ENCODE measurements around the gene RPUSD4. TPM values are rescaled to one million over a fixed set of nuclear protein-coding genes. Genes with fewer than 3 reads are reported as not detected.

Gene RPUSD4
- total RNA-seq, 1 donor, result 20.3 TPM

DNA sequence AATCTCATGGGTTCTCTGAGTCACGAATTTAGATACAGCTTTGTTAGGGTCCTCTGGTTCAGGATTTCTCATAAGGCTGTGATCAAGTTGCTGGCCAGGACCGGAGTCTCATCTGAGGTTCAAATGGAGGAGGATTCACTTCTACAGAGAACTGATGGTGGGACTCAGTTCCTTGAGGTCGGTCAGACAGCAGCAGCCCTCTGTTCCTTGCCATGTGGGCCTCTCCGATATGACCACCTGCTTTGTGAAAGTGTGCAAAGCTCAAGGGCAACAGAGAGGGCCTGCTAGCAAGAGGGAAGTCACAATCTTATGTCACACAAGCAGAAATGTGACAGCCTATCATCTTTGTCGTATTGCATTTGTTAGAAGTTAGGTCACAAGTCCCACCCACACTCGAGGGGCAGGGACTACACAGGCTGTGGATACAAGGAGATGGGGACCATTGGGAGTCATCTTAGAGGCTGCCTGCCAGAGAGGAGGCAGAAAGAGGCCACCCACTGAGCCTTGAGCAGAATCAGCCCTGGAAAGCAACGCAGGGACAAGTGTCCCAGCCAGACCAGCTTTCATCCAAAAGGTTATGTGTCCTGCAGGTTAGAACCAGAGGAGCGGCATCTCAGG lies 34.5 kb downstream of the RPUSD4 start:
- no peak overlapping the region for H3K4me3 ChIP-seq (ENCODE audit: low read length)

DNA sequence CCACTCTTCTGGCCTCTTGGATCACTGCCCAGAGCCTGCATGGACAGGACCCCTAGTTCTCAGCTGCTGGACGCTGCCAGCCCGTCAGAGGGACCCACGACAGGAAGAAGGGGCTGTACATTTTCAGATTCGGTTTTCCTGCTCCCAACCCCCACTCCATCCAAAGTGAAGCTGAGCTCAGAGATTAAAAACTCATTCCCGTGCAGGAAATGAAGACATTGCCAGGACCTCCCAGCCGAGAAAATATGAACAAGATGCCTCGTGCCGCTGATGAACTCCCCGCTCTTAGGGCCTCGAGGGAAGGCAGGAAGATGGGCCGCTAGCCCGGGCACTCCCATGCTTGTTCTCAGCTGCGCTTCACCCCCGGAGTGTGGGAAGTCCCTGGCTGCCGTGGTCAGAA lies 36.1 kb downstream of the RPUSD4 start:
- H3K4me1 ChIP-seq (ENCODE audit: insufficient read depth, low read length), result no peaks in the 10 kb centered on the region

More for the DNA sequence above, 34.5 kb downstream of the RPUSD4 start:
- no peaks in the 10 kb centered on the region for H3K9me3 ChIP-seq (ENCODE audit: low read depth, low read length)
- no peaks in the 10 kb centered on the region for H3K4me1 ChIP-seq (ENCODE audit: insufficient read depth, low read length)
- no peaks in the 10 kb centered on the region for H3K27me3 ChIP-seq (ENCODE audit: insufficient read depth, low read length)

GRCh38 chr11:126174816-126175215 lies 36.6 kb downstream of the RPUSD4 start:
- Histone ChIP-seq H3K9me3 (ENCODE audit: low read depth, low read length) (no peaks in the 10 kb centered on the region), H3K4me1 (ENCODE audit: insufficient read depth, low read length) (no peaks in the 10 kb centered on the region), H3K27me3 (ENCODE audit: insufficient read depth, low read length) (no peaks in the 10 kb centered on the region), H3K4me3 (ENCODE audit: low read length) (no peak overlapping the region)

More for the DNA sequence above, 36.1 kb downstream of the RPUSD4 start:
- no peaks in the 10 kb centered on the region for H3K9me3 ChIP-seq (ENCODE audit: low read depth, low read length)
- H3K4me3 ChIP-seq (ENCODE audit: low read length), result no peak overlapping the region
- H3K27me3 ChIP-seq (ENCODE audit: insufficient read depth, low read length), result no peaks in the 10 kb centered on the region

- Histone ChIP-seq H3K4me1 (ENCODE audit: insufficient read depth, low read length) (no peaks in the 10 kb centered on the region), H3K4me3 (ENCODE audit: low read length) (no peak overlapping the region), H3K27me3 (ENCODE audit: insufficient read depth, low read length) (no peaks in the 10 kb centered on the region), H3K9me3 (ENCODE audit: low read depth, low read length) (no peaks in the 10 kb centered on the region)
Observed at GRCh38 chr11:126173257-126173656, 38.2 kb downstream of the RPUSD4 start.

DNA sequence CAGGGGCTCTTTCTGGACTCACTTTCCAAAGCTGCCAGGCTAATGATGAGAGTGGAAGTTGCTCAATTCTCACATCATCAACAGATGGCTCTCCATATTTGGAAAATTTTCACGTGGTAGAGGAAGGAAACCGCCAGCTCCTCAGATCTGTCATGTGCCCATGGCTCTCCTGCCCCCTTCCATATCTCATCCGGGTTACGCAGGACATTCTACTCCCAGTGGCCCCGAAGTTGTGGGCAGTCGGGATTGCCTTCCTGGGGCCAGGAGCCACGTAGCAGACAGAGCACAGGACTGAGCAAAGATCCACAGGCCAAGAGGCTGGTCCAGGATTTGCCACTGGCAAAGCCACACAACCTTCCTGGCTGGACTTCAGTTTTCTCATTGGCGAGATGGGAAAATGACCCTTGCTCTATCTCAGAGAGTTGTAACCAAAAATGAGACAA lies 38.8 kb downstream of the RPUSD4 start:
- no peaks in the 10 kb centered on the region for H3K4me1 ChIP-seq (ENCODE audit: insufficient read depth, low read length)
- H3K27me3 ChIP-seq (ENCODE audit: insufficient read depth, low read length), result no peaks in the 10 kb centered on the region
- no peak overlapping the region for H3K4me3 ChIP-seq (ENCODE audit: low read length)
- H3K9me3 ChIP-seq (ENCODE audit: low read depth, low read length), result no peaks in the 10 kb centered on the region

DNA sequence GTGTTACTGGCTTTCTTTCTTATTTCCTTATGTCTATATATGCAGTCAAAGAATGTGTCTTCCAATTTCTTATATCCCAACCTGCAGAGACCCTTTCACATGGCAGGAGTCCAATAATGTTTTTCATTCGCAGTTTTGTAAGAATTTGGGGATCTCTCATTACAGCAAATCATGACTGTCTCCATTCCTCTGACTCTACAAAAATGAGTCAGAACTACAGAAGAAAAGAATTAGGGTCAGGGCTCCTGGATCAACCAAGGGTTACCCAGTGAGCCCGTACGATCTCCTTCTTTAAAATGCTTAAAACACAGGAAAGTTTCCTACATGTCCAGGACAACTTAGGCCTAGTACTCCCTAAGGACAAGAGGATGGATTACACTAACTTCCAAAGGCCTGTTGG lies 42.2 kb downstream of the RPUSD4 start:
- no peaks in the 10 kb centered on the region for H3K9me3 ChIP-seq (ENCODE audit: low read depth, low read length)
- H3K27me3 ChIP-seq (ENCODE audit: insufficient read depth, low read length), result no peaks in the 10 kb centered on the region
- H3K4me3 ChIP-seq (ENCODE audit: low read length), result no peak overlapping the region
- H3K4me1 ChIP-seq (ENCODE audit: insufficient read depth, low read length), result no peaks in the 10 kb centered on the region

GRCh38 chr11:126167488-126167887 lies 44.0 kb downstream of the RPUSD4 start:
- Histone ChIP-seq H3K9me3 (ENCODE audit: low read depth, low read length) (no peaks in the 10 kb centered on the region), H3K4me1 (ENCODE audit: insufficient read depth, low read length) (no peaks in the 10 kb centered on the region), H3K27me3 (ENCODE audit: insufficient read depth, low read length) (no peaks in the 10 kb centered on the region), H3K4me3 (ENCODE audit: low read length) (no peak overlapping the region)

GRCh38 chr11:126166413-126166812 lies 45.0 kb downstream of the RPUSD4 start:
- no peaks in the 10 kb centered on the region for H3K4me1 ChIP-seq (ENCODE audit: insufficient read depth, low read length)
- H3K27me3 ChIP-seq (ENCODE audit: insufficient read depth, low read length), result no peaks in the 10 kb centered on the region
- no peak overlapping the region for H3K4me3 ChIP-seq (ENCODE audit: low read length)
- H3K9me3 ChIP-seq (ENCODE audit: low read depth, low read length), result no peaks in the 10 kb centered on the region

GRCh38 chr11:126165757-126166156 lies 45.7 kb downstream of the RPUSD4 start:
- Histone ChIP-seq H3K27me3 (ENCODE audit: insufficient read depth, low read length) (no peaks in the 10 kb centered on the region), H3K9me3 (ENCODE audit: low read depth, low read length) (no peaks in the 10 kb centered on the region), H3K4me1 (ENCODE audit: insufficient read depth, low read length) (no peaks in the 10 kb centered on the region), H3K4me3 (ENCODE audit: low read length) (no peak overlapping the region)

DNA sequence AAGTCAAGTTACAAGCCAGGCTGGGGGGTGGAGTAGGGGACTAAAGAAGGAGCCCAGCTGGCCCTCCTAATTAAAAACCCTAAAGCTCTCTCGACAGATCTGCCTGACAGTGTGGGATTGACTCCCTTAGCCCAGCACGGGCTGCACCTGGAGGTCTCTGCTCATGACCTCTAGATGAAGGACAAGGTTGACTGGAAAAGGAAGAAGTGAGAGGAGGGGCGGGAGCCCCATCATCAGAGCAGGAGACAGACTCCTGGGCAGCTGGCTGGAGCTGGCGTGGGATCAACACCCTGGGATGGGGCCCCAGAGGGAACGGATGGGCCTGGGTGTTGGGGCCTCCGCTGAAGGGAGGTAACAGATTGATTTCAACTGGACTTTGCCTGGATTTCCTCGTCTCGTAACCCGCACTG lies 46.1 kb downstream of the RPUSD4 start:
- Histone ChIP-seq H3K27me3 (ENCODE audit: insufficient read depth, low read length) (no peaks in the 10 kb centered on the region), H3K4me3 (ENCODE audit: low read length) (no peak overlapping the region), H3K4me1 (ENCODE audit: insufficient read depth, low read length) (no peaks in the 10 kb centered on the region), H3K9me3 (ENCODE audit: low read depth, low read length) (no peaks in the 10 kb centered on the region)

- H3K9me3 ChIP-seq (ENCODE audit: low read depth, low read length), result no peaks in the 10 kb centered on the region
- H3K4me3 ChIP-seq (ENCODE audit: low read length), result no peak overlapping the region
- no peaks in the 10 kb centered on the region for H3K4me1 ChIP-seq (ENCODE audit: insufficient read depth, low read length)
- H3K27me3 ChIP-seq (ENCODE audit: insufficient read depth, low read length), result no peaks in the 10 kb centered on the region
Observed at GRCh38 chr11:126164781-126165180, 46.7 kb downstream of the RPUSD4 start.

DNA sequence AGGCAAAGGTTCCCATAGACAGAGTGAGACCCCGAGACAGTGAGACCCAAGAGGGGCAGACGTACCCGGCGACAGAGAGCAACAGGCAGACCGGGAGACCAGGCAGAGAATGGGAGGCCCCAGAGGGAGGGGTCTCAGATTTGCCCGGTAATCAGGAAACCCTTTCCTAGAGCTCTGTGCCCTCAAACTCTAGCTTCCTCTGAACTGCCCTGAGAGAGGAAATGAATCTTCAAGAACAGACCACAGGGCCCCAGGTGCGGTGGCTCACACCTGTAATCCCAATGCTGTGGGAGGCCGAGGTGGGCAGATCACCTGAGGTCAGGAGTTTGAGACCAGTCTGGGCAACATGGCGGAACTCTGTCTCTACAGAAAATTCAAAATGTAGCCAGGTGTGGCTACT lies 47.7 kb downstream of the RPUSD4 start:
- Histone ChIP-seq H3K9me3 (ENCODE audit: low read depth, low read length) (no peaks in the 10 kb centered on the region), H3K4me1 (ENCODE audit: insufficient read depth, low read length) (no peaks in the 10 kb centered on the region), H3K4me3 (ENCODE audit: low read length) (no peak overlapping the region), H3K27me3 (ENCODE audit: insufficient read depth, low read length) (no peaks in the 10 kb centered on the region)

- Histone ChIP-seq H3K27me3 (ENCODE audit: insufficient read depth, low read length) (no peaks in the 10 kb centered on the region), H3K9me3 (ENCODE audit: low read depth, low read length) (no peaks in the 10 kb centered on the region), H3K4me3 (ENCODE audit: low read length) (no peak overlapping the region), H3K4me1 (ENCODE audit: insufficient read depth, low read length) (no peaks in the 10 kb centered on the region)
Observed at GRCh38 chr11:126163074-126163700, 48.3 kb downstream of the RPUSD4 start.

GRCh38 chr11:126162306-126163030 lies 49.0 kb downstream of the RPUSD4 start:
- Histone ChIP-seq H3K27me3 (ENCODE audit: insufficient read depth, low read length) (no peaks in the 10 kb centered on the region), H3K9me3 (ENCODE audit: low read depth, low read length) (no peaks in the 10 kb centered on the region), H3K4me3 (ENCODE audit: low read length) (no peak overlapping the region), H3K4me1 (ENCODE audit: insufficient read depth, low read length) (no peaks in the 10 kb centered on the region)

GRCh38 chr11:126161023-126161391 lies 50.4 kb downstream of the RPUSD4 start:
- Histone ChIP-seq H3K4me3 (ENCODE audit: low read length) (no peak overlapping the region), H3K27me3 (ENCODE audit: insufficient read depth, low read length) (no peaks in the 10 kb centered on the region), H3K9me3 (ENCODE audit: low read depth, low read length) (no peaks in the 10 kb centered on the region), H3K4me1 (ENCODE audit: insufficient read depth, low read length) (no peaks in the 10 kb centered on the region)

Measured in mononuclear cell (primary cell).